Measurements from ENCODE around the gene KCNIP4.

- TF ChIP-seq POLR2A (IDR thresholded peaks at IDR 0.05): no peak
- TF ChIP-seq CTCF (IDR thresholded peaks at IDR 0.05): no peak
Observed at GRCh38 chr4:21420166-21420565, 528.4 kb downstream of the KCNIP4 start.
